Ishikawa (cell line): ENCODE data around the gene LSM14B.

Experiments
- REST ChIP-seq: IDR thresholded peaks from 2 replicates; pipeline ENCODE4 v1.6.1; 2012; ENCODE audit warnings: low read depth, mild to moderate bottlenecking
- TAF1 ChIP-seq: IDR thresholded peaks from 2 replicates; pipeline ENCODE4 v1.6.1; 2012; ENCODE audit warnings: low read depth, mild to moderate bottlenecking

GRCh38 chr20:62158541-62158940 lies 36.3 kb downstream of the LSM14B start:
- TF ChIP-seq REST (no peak), TAF1 (no peak)
